ENCODE results near the gene IP6K1.

- TF ChIP-seq CTCF (IDR thresholded peaks at IDR 0.05) (no peak), POLR2AphosphoS5 (IDR thresholded peaks at IDR 0.05) (no peak)
These were observed 16.4 kb downstream of the IP6K1 start for GRCh38 chr3:49769926-49770325.

All from breast epithelium (tissue), 3 donors.